OCI-LY3 (cell line): ENCODE measurements around the gene ST14.

Experiments
- H2AFZ ChIP-seq: fragments of 200-600, 300-600 bp; shearing (Covaris generic); 2 replicates; pipeline ENCODE4 v1.6.0; 2014; ENCODE audit warnings: antibody characterized with exemption, low read depth, low read length
- H3K27ac ChIP-seq: fragments of 200-600, 300-600 bp; sonication (generic); 2 replicates; pipeline ENCODE4 v1.5.1; 2014; ENCODE audit warnings: mild to moderate bottlenecking, low read length, moderate library complexity, mixed read lengths
- H3K27me3 ChIP-seq: fragments of 200-600, 300-600 bp; sonication (generic); 2 replicates; pipeline ENCODE4 v1.6.1; 2014; ENCODE audit warnings: low read depth, low read length, mixed read lengths
- H3K36me3 ChIP-seq: fragments of 200-600, 300-600 bp; sonication (generic); replicated peaks from 2 replicates; pipeline ENCODE3; 2014; ENCODE audit warnings: low read depth, low read length, mixed read lengths
- H3K4me1 ChIP-seq: fragments of 300-600, 200-600 bp; sonication (generic); 2 replicates; pipeline ENCODE4 v1.6.1; 2014; ENCODE audit warnings: low read length, mixed read lengths
- H3K4me2 ChIP-seq: fragments of 200-600, 300-600 bp; sonication (generic); 2 replicates; pipeline ENCODE4 v1.6.1; 2014; ENCODE audit warnings: low read length, mixed read lengths
- H3K4me3 ChIP-seq: fragments of 300-600, 200-600 bp; sonication (generic); 2 replicates; pipeline ENCODE4 v1.5.1; 2014; ENCODE audit warnings: antibody characterized with exemption, mild to moderate bottlenecking, low read length, moderate library complexity
- H3K79me2 ChIP-seq: fragments of 300-600, 200-600 bp; shearing (Covaris generic); 2 replicates; pipeline ENCODE4 v1.6.1; 2014; ENCODE audit warnings: mild to moderate bottlenecking, low read length, mixed read lengths
- H3K9ac ChIP-seq: fragments of 300-600, 200-600 bp; shearing (Covaris generic); 2 replicates; pipeline ENCODE4 v1.6.0; 2014; ENCODE audit warnings: mild to moderate bottlenecking, low read length, moderate library complexity
- H3K9me3 ChIP-seq: fragments of 200-600, 300-600 bp; shearing (Covaris generic); 2 replicates; pipeline ENCODE4 v1.6.1; 2014; ENCODE audit warnings: low read length, mixed read lengths; ENCODE audit not compliant: insufficient read depth
- H4K20me1 ChIP-seq: fragments of 200-600, 300-600 bp; sonication (generic); 2 replicates; pipeline ENCODE4 v1.6.1; 2016; ENCODE audit warnings: low read length, mixed read lengths; ENCODE audit not compliant: insufficient read depth
- EZH2phosphoT487 ChIP-seq: fragments of 200-600 bp; shearing (Covaris generic); IDR thresholded peaks from 2 replicates; pipeline ENCODE4 v1.6.1; 2018; ENCODE audit warnings: antibody characterized with exemption, mixed run types, low read depth
- TF ChIP-seq, protein P1 (sequence below): fragments of 200-600, 300-600 bp; sonication (generic); IDR thresholded peaks from 2 replicates; pipeline ENCODE4 v1.5.1; 2014; ENCODE audit warnings: antibody characterized with exemption, low read length, low read depth

ST14 gene

DNA sequence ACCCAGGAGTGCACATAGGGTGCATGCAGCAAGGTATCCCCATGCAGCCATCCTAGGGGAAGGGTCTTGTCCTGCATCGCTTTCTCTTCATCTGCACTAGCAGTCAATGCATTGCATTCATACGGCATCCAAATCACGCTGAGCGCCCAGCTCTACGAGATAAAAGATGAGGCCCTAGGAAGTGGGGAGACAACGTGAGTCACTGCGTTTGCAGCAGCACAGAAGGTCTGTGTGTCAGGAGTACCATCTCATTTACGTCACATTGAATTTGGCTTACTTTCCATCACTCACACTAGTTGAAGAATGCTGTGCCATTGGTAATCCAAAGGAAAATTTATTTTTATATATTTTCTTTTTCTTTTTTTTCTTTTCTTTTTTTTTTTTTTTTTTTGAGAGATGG lies 2.5 kb upstream of the ST14 start:
- H3K4me2 ChIP-seq = no peak overlapping the region
- H3K27ac ChIP-seq = no peak overlapping the region
- no peaks in the 10 kb centered on the region for H3K36me3 ChIP-seq
- H2AFZ ChIP-seq = no peak overlapping the region
- no peaks in the 10 kb centered on the region for H3K9me3 ChIP-seq
- H3K9ac ChIP-seq = no peak overlapping the region
- peaks cover 24% of the 10 kb centered on the region for H3K27me3 ChIP-seq
- H3K4me1 ChIP-seq = peaks cover 50% of the 10 kb centered on the region
- peaks cover 22% of the 10 kb centered on the region for H3K79me2 ChIP-seq
- H4K20me1 ChIP-seq = peaks cover 6% of the 10 kb centered on the region; the same call in 1 of the 2 replicates
- no peak overlapping the region for H3K4me3 ChIP-seq
- no peak for TF ChIP-seq EZH2phosphoT487
- TF ChIP-seq, protein P1, sequence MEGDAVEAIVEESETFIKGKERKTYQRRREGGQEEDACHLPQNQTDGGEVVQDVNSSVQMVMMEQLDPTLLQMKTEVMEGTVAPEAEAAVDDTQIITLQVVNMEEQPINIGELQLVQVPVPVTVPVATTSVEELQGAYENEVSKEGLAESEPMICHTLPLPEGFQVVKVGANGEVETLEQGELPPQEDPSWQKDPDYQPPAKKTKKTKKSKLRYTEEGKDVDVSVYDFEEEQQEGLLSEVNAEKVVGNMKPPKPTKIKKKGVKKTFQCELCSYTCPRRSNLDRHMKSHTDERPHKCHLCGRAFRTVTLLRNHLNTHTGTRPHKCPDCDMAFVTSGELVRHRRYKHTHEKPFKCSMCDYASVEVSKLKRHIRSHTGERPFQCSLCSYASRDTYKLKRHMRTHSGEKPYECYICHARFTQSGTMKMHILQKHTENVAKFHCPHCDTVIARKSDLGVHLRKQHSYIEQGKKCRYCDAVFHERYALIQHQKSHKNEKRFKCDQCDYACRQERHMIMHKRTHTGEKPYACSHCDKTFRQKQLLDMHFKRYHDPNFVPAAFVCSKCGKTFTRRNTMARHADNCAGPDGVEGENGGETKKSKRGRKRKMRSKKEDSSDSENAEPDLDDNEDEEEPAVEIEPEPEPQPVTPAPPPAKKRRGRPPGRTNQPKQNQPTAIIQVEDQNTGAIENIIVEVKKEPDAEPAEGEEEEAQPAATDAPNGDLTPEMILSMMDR = no peak

DNA sequence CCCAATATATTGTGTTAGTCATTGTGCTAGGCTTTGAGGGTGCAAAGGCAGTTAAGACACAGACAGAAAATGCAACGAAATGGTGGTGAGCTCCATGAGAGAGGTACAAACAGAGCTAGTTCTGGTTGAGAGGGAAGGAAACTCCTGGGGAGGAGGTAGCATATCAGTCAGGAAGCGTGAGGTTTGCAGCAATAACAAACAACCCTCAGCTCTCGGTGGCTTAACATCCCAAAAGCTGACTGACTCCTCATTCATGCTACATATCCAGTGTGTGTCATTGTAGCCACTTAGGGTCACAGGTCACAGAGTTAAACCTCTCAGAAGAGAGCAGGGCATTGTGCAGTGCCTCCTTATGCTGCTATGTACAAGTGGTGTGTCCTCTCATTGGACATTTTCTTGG lies 1.7 kb upstream of the ST14 start:
- Histone ChIP-seq H3K4me1 (peaks cover 53% of the 10 kb centered on the region), H3K27ac (no peak overlapping the region), H3K9me3 (no peaks in the 10 kb centered on the region), H3K4me2 (no peak overlapping the region), H3K9ac (no peak overlapping the region), H2AFZ (no peak overlapping the region), H3K27me3 (peaks cover 24% of the 10 kb centered on the region), H3K4me3 (no peak overlapping the region), H3K79me2 (peaks cover 29% of the 10 kb centered on the region), H3K36me3 (peaks cover under 1% of the 10 kb centered on the region), H4K20me1 (peaks cover 12% of the 10 kb centered on the region; the same call in 1 of the 2 replicates)
- no peak for TF ChIP-seq EZH2phosphoT487
- TF ChIP-seq, protein P1 = no peak

DNA sequence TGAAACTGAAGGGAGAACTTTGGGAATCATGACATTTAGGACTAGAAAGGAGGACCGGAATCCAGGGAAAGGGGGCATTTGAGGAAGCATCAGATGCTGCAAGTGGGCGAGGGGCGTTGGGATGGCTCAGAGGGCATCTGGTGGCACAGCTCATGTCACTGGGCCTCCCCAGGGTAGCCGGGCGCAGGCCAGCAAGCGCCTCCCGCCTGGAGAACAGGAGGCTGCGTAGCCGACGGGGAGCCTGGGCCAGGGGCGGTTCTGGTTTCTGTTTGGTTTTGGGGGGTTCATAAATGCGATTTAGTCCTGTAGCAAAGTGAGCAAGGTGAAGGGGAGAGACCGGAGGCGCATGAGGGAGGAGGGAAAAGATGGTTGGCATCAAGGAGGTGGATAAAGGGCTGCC lies 443 bp upstream of the ST14 start:
- Histone ChIP-seq H3K9me3 (no peaks in the 10 kb centered on the region), H2AFZ (no peak overlapping the region), H3K27me3 (peaks cover 24% of the 10 kb centered on the region), H3K4me3 (peak overlapping the region; percentile 80), H3K4me1 (peaks cover 53% of the 10 kb centered on the region), H3K79me2 (peaks cover 42% of the 10 kb centered on the region), H3K36me3 (peaks cover 6% of the 10 kb centered on the region), H4K20me1 (peaks cover 24% of the 10 kb centered on the region; the same call in 1 of the 2 replicates), H3K27ac (no peak overlapping the region), H3K9ac (no peak overlapping the region; the same call in 1 of the 2 replicates), H3K4me2 (peak overlapping the region; percentile 90)
- TF ChIP-seq, protein P1 = no peak
- no peak for TF ChIP-seq EZH2phosphoT487

DNA sequence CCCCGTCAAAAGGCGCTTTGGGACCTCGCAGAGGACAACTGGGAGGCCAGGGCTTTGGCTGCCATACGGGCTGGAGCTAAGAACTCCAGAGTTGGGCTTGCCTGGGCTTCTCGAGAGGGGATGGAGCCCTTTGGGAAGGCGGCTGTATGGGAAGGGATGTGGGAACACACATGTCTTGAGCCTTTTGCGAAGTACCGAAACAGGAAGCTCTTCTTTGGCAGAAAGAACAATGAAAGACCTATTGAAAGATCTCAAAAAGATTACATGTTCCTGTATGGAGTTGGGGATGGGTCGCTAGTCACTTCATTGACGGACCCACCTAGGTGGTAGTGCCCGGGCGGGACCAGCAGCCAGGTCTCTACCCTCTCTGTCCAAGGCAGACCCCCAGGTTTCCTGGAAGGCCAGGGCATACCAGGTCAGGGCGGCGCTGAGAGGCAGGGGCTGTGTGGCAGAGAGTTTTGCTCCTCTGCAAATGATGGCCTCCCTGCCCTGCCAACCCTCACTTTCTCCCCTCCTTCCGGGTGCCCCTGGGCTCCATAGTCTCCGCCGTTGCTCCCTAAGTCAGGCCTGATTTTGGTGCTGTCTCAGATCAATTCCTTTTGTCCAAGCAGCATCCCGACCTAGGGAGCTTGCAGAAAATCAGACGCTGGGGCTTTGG lies 1.0 kb downstream of the ST14 start:
- Histone ChIP-seq H3K79me2 (peaks cover 56% of the 10 kb centered on the region), H4K20me1 (peaks cover 33% of the 10 kb centered on the region), H3K36me3 (peaks cover 9% of the 10 kb centered on the region), H3K4me2 (peak overlapping the region; percentile 90), H3K4me3 (peak overlapping the region; percentile 80), H2AFZ (no peak overlapping the region), H3K27ac (peak overlapping the region; percentile 4; the same call in 1 of the 2 replicates), H3K4me1 (peaks cover 54% of the 10 kb centered on the region), H3K27me3 (peaks cover 24% of the 10 kb centered on the region), H3K9me3 (no peaks in the 10 kb centered on the region), H3K9ac (peak overlapping the region; percentile 77)
- TF ChIP-seq EZH2phosphoT487 = no peak
- TF ChIP-seq, protein P1 = no peak
